GM10847 (cell line): ENCODE data around the gene RAB5B.

Source experiments
- POLR2A ChIP-seq: IDR thresholded peaks from 2 replicates; pipeline ENCODE4 v1.6.1; 2011; ENCODE audit not compliant: insufficient read length; ENCODE audit errors: extremely low read depth

Gene RAB5B, protein sequence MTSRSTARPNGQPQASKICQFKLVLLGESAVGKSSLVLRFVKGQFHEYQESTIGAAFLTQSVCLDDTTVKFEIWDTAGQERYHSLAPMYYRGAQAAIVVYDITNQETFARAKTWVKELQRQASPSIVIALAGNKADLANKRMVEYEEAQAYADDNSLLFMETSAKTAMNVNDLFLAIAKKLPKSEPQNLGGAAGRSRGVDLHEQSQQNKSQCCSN

GRCh38 chr12:55973599-55974307 is at the start of gene RAB5B:
Gene RAB5B, plus strand, starts transcription at chr12:55974078. Its CDS starts 12,883 bp downstream, at chr12:55986961.
- TF ChIP-seq POLR2A: peak; percentile 86

- no peak for TF ChIP-seq POLR2A
These were observed 48.5 kb upstream of the RAB5B start for GRCh38 chr12:55925371-55925770.

GRCh38 chr12:55925870-55926737 is 47.8 kb upstream of the RAB5B start:
- TF ChIP-seq POLR2A: no peak

GRCh38 chr12:55926738-55927587 is 46.9 kb upstream of the RAB5B start:
- TF ChIP-seq POLR2A: peak; percentile 61

GRCh38 chr12:55927588-55928502 is 46.0 kb upstream of the RAB5B start, which contains the start of gene PYM1:
Gene PYM1, minus strand, starts transcription at chr12:55927894. Its CDS starts 133 bp downstream, at chr12:55927761.
- peak; percentile 74 for TF ChIP-seq POLR2A

- no peak for TF ChIP-seq POLR2A
These were observed 44.5 kb upstream of the RAB5B start for GRCh38 chr12:55929306-55929791.

DNA sequence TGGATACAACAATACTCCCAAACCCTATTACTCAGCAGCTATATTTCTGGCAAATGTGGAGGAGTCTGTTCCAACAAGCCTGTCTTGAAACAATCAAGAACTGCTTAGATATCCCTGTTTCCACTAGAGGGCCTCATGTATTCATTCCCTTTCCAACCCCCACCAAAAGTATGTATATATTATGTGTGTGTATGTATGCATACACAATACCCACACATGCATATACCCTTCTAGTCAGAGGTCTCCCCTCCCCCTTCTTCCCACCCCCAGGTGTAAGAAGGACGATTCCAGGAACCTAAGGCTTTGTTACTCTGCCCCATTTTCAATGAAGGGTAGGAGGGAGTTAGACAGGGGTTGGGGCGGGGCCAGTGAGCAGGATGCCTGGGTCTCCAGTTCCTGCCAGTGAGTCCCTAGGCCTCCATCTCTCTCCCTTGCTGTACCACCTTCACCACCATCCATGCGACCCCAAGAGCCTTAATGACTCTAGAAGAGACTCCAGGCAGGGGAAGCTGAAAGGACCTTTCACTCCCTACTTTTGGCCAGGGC is 43.0 kb upstream of the RAB5B start, which contains the start of gene DGKA:
DGKA (plus strand) TSS at position 392 of the 546 bp plus-strand sequence. CDS start 5,342 bp downstream, outside the sequence.
- no peak for TF ChIP-seq POLR2A

GRCh38 chr12:55931317-55931779 is 42.5 kb upstream of the RAB5B start:
- no peak for TF ChIP-seq POLR2A

- TF ChIP-seq POLR2A: no peak
These were observed 41.9 kb upstream of the RAB5B start for GRCh38 chr12:55931780-55932550.

- no peak for TF ChIP-seq POLR2A
These were observed 41.3 kb upstream of the RAB5B start for GRCh38 chr12:55932551-55932910.

DNA sequence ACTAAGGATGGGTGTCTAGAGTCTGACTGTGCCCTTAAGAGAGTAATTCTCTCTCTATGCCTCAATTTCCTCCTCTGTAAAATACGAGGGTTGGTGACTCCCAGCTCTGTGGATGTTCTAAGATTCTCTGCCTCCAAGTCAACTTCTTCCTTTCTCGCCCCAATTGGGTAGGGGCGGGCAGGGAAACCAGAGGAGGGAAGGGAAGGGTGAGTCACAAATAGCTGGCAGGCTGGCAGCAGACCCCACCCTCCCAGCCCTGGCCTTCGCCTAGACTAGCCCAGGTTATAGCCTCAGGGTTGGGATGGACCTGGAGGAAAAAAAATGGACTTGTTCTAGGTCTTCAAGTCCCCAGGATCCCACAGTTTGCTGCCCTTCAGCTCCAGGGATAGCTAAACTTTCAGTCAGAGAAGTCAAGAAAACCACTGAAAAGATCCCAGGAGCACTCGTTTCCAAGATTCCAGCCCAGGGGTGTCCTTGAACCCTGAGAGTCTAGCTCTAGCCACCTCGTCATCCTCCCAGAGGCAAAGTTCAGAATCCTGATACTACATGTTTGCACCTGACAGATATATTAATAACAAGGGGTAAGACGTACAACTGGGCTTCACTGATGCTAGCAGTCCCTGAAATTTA is 40.6 kb upstream of the RAB5B start:
- TF ChIP-seq POLR2A: no peak
